HCT116 (cell line): Measurements from ENCODE around the gene CPLANE2. TPM values are rescaled to one million over a fixed set of nuclear protein-coding genes. Genes with fewer than 3 reads are reported as not detected.

Experiments used
- ATAC-seq: fragments of 200-7000 bp; cut with Tn5 transposase; 2 replicates; pipeline ENCODE4 v1.9.1; 2020; ENCODE audit warnings: mild to moderate bottlenecking, moderate library complexity
- BruUV-seq: library from RNA; stranded (reverse); fragments of 400-500 nt; replicated peaks from 2 replicates; lab custom pipeline; 2021; lab: Mats Ljungman, UMichigan
- CTCF ChIA-PET: fragments of 300-600 bp; sonication (Branson Sonifier 250); formaldehyde crosslinking; loops from one replicate; lab custom pipeline; 2021; ENCODE audit warnings: antibody characterized with exemption; lab: Charles Lee
- POLR2A ChIA-PET: fragments of 300-600, 350-600 bp; sonication (Branson Sonifier 250); formaldehyde crosslinking; loops from one replicate; lab custom pipeline; 2021; ENCODE audit warnings: antibody characterized with exemption; lab: Charles Lee
- RAD21 ChIA-PET, 2 experiments: fragments of 300-600 bp; sonication (Branson Sonifier 250); formaldehyde crosslinking; loops; one replicate each; lab custom pipeline; 2023; ENCODE audit warnings: low total read pairs in 2 of 2; ENCODE audit not compliant: uncharacterized antibody in 2 of 2, unreplicated experiment in 2 of 2, low non-redundant PET in 1 of 2; lab: Charles Lee
- DNase-seq: peaks from one replicate; pipeline ENCODE4 v3.0.0-alpha.2; 2010; ENCODE audit warnings: low read depth, low spot score
- H2AFZ ChIP-seq: fragments of 200-600 bp; shearing (Covaris generic), sonication (generic); 2 replicates; pipeline ENCODE4 v1.6.1; 2017; ENCODE audit warnings: low read depth, mixed run types, mixed read lengths, antibody characterized with exemption, low read length; ENCODE audit not compliant: poor library complexity, severe bottlenecking
- H3K27ac ChIP-seq: 2 replicates; pipeline ENCODE4 v1.5.1; 2012; ENCODE audit warnings: low read depth, low read length
- H3K27me3 ChIP-seq: fragments of 200-600 bp; sonication (generic); 2 replicates; pipeline ENCODE4 v1.6.1; 2016; ENCODE audit warnings: mixed run types, low read length, mixed read lengths; ENCODE audit not compliant: insufficient read depth
- H3K36me3 ChIP-seq, 2 experiments: fragments of 200-500 bp in 1 of 2; fragments of 200-600 bp in 1 of 2; sonication (Bioruptor generic) in 1 of 2; sonication (generic) in 1 of 2; 2 replicates each; pipeline versions ENCODE4 v1.5.1 to v1.6.1; 2014 to 2016; ENCODE audit warnings: low read length in 2 of 2, inconsistent platforms in 1 of 2, mixed read lengths in 1 of 2, mixed run types in 1 of 2; ENCODE audit not compliant: insufficient read depth in 2 of 2, control insufficient read depth in 1 of 2
- H3K4me1 ChIP-seq, 2 experiments: fragments of 200-600 bp in 1 of 2; sonication (generic) in 1 of 2; 2 replicates each; pipeline versions ENCODE4 v1.5.1 to v1.6.1; 2012 to 2017; ENCODE audit warnings: low read length in 2 of 2, inconsistent platforms in 1 of 2, mild to moderate bottlenecking in 1 of 2, mixed read lengths in 1 of 2, mixed run types in 1 of 2, moderate library complexity in 1 of 2; ENCODE audit not compliant: insufficient read depth in 2 of 2, control insufficient read depth in 1 of 2
- H3K4me2 ChIP-seq: fragments of 200-600 bp; sonication (generic); 2 replicates; pipeline ENCODE4 v1.6.1; 2017; ENCODE audit warnings: mixed run types, low read length, mixed read lengths
- H3K4me3 ChIP-seq, 2 experiments: fragments of 200-600 bp in 1 of 2; sonication (generic) in 1 of 2; replicated peaks in 1 of 2; 2 replicates each; pipeline ENCODE4 v1.5.1; 2011 to 2016; ENCODE audit warnings: low read length in 2 of 2, control low read depth in 1 of 2, low read depth in 1 of 2, mild to moderate bottlenecking in 1 of 2, mixed read lengths in 1 of 2, mixed run types in 1 of 2
- H3K79me2 ChIP-seq: fragments of 200-600 bp; sonication (generic); 2 replicates; pipeline ENCODE4 v1.6.1; 2017; ENCODE audit warnings: mild to moderate bottlenecking, mixed run types, low read length, moderate library complexity, mixed read lengths; ENCODE audit not compliant: insufficient read depth
- H3K9ac ChIP-seq: fragments of 200-600 bp; sonication (generic); 2 replicates; pipeline ENCODE4 v1.6.1; 2016; ENCODE audit warnings: low read length, mixed read lengths
- H3K9me2 ChIP-seq: fragments of 200-600 bp; sonication (generic), shearing (Covaris generic); 2 replicates; pipeline ENCODE4 v1.6.1; 2017; ENCODE audit warnings: mixed run types, mild to moderate bottlenecking, moderate library complexity; ENCODE audit not compliant: insufficient read depth
- H3K9me3 ChIP-seq, 2 experiments: fragments of 200-500 bp in 1 of 2; fragments of 200-600 bp in 1 of 2; sonication (Bioruptor generic) in 1 of 2; sonication (generic) in 1 of 2; 2 replicates each; pipeline ENCODE4 v1.6.1; 2014 to 2017; ENCODE audit warnings: low read length in 2 of 2, mixed read lengths in 2 of 2, inconsistent platforms in 1 of 2, low read depth in 1 of 2, mild to moderate bottlenecking in 1 of 2, mixed run types in 1 of 2, moderate library complexity in 1 of 2; ENCODE audit not compliant: control insufficient read depth in 1 of 2, insufficient read depth in 1 of 2
- H4K20me1 ChIP-seq: fragments of 200-600 bp; sonication (generic), shearing (Covaris generic); 2 replicates; pipeline ENCODE4 v1.6.1; 2017; ENCODE audit warnings: mixed run types, mild to moderate bottlenecking, moderate library complexity; ENCODE audit not compliant: insufficient read depth
- ATF3 ChIP-seq: IDR thresholded peaks from 2 replicates; pipeline ENCODE4 v1.6.1; 2012
- CBX3 ChIP-seq: IDR thresholded peaks from 2 replicates; pipeline ENCODE4 v1.6.1; 2012; ENCODE audit warnings: low read depth
- MAX ChIP-seq: IDR thresholded peaks from 2 replicates; pipeline ENCODE4 v1.6.1; 2012
- POLR2A ChIP-seq: IDR thresholded peaks from 2 replicates; pipeline ENCODE4 v1.7.0; 2011; ENCODE audit warnings: borderline replicate concordance; ENCODE audit not compliant: insufficient read depth, insufficient read length; ENCODE audit errors: extremely low read depth
- POLR2AphosphoS5 ChIP-seq: IDR thresholded peaks from 2 replicates; pipeline ENCODE4 v1.6.1; 2011; ENCODE audit warnings: mild to moderate bottlenecking, low read depth, low read length, moderate library complexity
- SP1 ChIP-seq: IDR thresholded peaks from 2 replicates; pipeline ENCODE4 v1.6.1; 2012; ENCODE audit warnings: low read depth
- YY1 ChIP-seq: IDR thresholded peaks from 2 replicates; pipeline ENCODE4 v1.6.1; 2011; ENCODE audit warnings: low read length, low read depth, moderate library complexity, mild to moderate bottlenecking; ENCODE audit not compliant: insufficient replicate concordance; ENCODE audit errors: extremely low read depth
- ZBTB33 ChIP-seq: IDR thresholded peaks from 2 replicates; pipeline ENCODE4 v1.6.1; 2011; ENCODE audit warnings: mild to moderate bottlenecking, low read length, moderate library complexity; ENCODE audit not compliant: insufficient replicate concordance; ENCODE audit errors: extremely low read depth
- intact Hi-C: fragments of 100-400 bp; cut with micrococcal nuclease; formaldehyde crosslinking; loops from 2 replicates; pipeline ENCODE4 v1.10.0; 2022
- total RNA-seq: library from RNA; stranded (reverse); gene quantifications from one replicate; pipeline ENCODE4 v1.2.1, GENCODE V29; 2021; ENCODE audit not compliant: unreplicated experiment

Gene CPLANE2
- total RNA-seq, 1 experiment from 2014 or later: 8.1 TPM

GRCh38 chr1:16207318-16208269, 29.4 kb downstream of the CPLANE2 start (continued):
- no peak for TF ChIP-seq ATF3
- TF ChIP-seq MAX: no peak
- TF ChIP-seq SP1: no peak
- peak; percentile 65 for TF ChIP-seq POLR2AphosphoS5
- TF ChIP-seq YY1: peak; percentile 57

GRCh38 chr1:16206547-16207317, 30.3 kb downstream of the CPLANE2 start:
- peaks cover 9% of the 10 kb centered on the region; the same call in 1 of the 2 replicates for H3K79me2 ChIP-seq
- peak overlapping the region; percentile 91 for H3K27ac ChIP-seq
- ChIA-PET RAD21 (interaction anchor here (0.7 to 1.1 kb wide), 2 partner anchors 26 to 124 kb away, joined by 3 to 4 read pairs; no protein-coding TSS in a partner anchor), POLR2A (interaction anchor here (0.6 to 3.4 kb wide), 9 partner anchors 10 to 124 kb away, joined by 3 to 34 read pairs (median 3); partner anchors contain the start of gene EPHA2), CTCF (interaction anchor here (0.7 to 1.6 kb wide), 5 partner anchors 11 to 157 kb away, joined by 3 to 6 read pairs (median 4); no protein-coding TSS in a partner anchor)
- peak overlapping the region; percentile 9 for H2AFZ ChIP-seq
- no peaks in the 10 kb centered on the region for H3K27me3 ChIP-seq
- no peaks in the 10 kb centered on the region for H4K20me1 ChIP-seq
- no peaks in the 10 kb centered on the region for H3K9me2 ChIP-seq
- peaks cover 25 to 53% of the 10 kb centered on the region in 2 experiments for H3K4me1 ChIP-seq
- DNase-seq (peak; percentile 98), ATAC-seq (peak; percentile 84)
- H3K36me3 ChIP-seq: peaks cover 8 to 27% of the 10 kb centered on the region in 2 experiments; a peak in 1 of 4 replicates
- H3K4me2 ChIP-seq: peak overlapping the region; percentile 95
- peak overlapping the region; percentile 88 to 93 for H3K4me3 ChIP-seq
- peak; percentile 65 for TF ChIP-seq ZBTB33
- no peak for TF ChIP-seq CBX3
- peak; percentile 63 for TF ChIP-seq POLR2A
- peak; percentile 8 for TF ChIP-seq YY1
- TF ChIP-seq POLR2AphosphoS5: peak; percentile 92
- no peaks in the 10 kb centered on the region for H3K9me3 ChIP-seq
- no TSS peak for BruUV-seq
- H3K9ac ChIP-seq: peak overlapping the region; percentile 90
- intact Hi-C loops: loop anchor here (1.0 to 2.0 kb wide), 4 partner anchors 10 to 161 kb away; partner anchors contain the start of genes CPLANE2 and SZRD1
